HG02763 (cell line): ENCODE data around the gene SLC22A23.

Experiments
- ATAC-seq: cut with Tn5 transposase; IDR thresholded peaks from one replicate; pipeline ENCODE4 v1.9.1; 2021; ENCODE audit warnings: mild to moderate bottlenecking, moderate library complexity; ENCODE audit not compliant: unreplicated experiment

SLC22A23 gene

GRCh38 chr6:3339811-3340210 is 117.0 kb downstream of the SLC22A23 start:
- no peak for ATAC-seq

- no peak for ATAC-seq
These were observed 119.1 kb downstream of the SLC22A23 start for GRCh38 chr6:3337521-3338350.

GRCh38 chr6:3336859-3337515 is 119.9 kb downstream of the SLC22A23 start:
- no peak for ATAC-seq

GRCh38 chr6:3336066-3336786 is 120.6 kb downstream of the SLC22A23 start:
- no peak for ATAC-seq

- no peak for ATAC-seq
These were observed 121.7 kb downstream of the SLC22A23 start for GRCh38 chr6:3335169-3335568.

- ATAC-seq, result no peak
These were observed 122.3 kb downstream of the SLC22A23 start for GRCh38 chr6:3334555-3334954.

- ATAC-seq, result peak; percentile 43
These were observed 123.6 kb downstream of the SLC22A23 start for GRCh38 chr6:3333263-3333662.

GRCh38 chr6:3331971-3332370 is 124.9 kb downstream of the SLC22A23 start:
- ATAC-seq, result no peak

GRCh38 chr6:3331494-3331893 is 125.4 kb downstream of the SLC22A23 start:
- ATAC-seq, result no peak

- ATAC-seq, result no peak
These were observed 126.7 kb downstream of the SLC22A23 start for GRCh38 chr6:3330199-3330598.

GRCh38 chr6:3329393-3330051 is 127.3 kb downstream of the SLC22A23 start:
- no peak for ATAC-seq

GRCh38 chr6:3328796-3329195 is 128.1 kb downstream of the SLC22A23 start:
- ATAC-seq, result no peak

- ATAC-seq, result no peak
These were observed 128.7 kb downstream of the SLC22A23 start for GRCh38 chr6:3328145-3328544.

- ATAC-seq, result no peak
These were observed 129.4 kb downstream of the SLC22A23 start for GRCh38 chr6:3327403-3327802.

- no peak for ATAC-seq
These were observed 129.9 kb downstream of the SLC22A23 start for GRCh38 chr6:3326981-3327380.

- no peak for ATAC-seq
These were observed 130.5 kb downstream of the SLC22A23 start for GRCh38 chr6:3326184-3326971.

GRCh38 chr6:3325210-3325609 is 131.6 kb downstream of the SLC22A23 start:
- ATAC-seq, result no peak

GRCh38 chr6:3324262-3324942 is 132.4 kb downstream of the SLC22A23 start:
- peak; percentile 65 for ATAC-seq

GRCh38 chr6:3323696-3324261 is 133.1 kb downstream of the SLC22A23 start:
- ATAC-seq, result no peak
